BJ (cell line): ENCODE measurements around the gene GP1BB. TPM values are rescaled to one million over a fixed set of nuclear protein-coding genes. Genes with fewer than 3 reads are reported as not detected.

ENCODE experiments used
- CTCF ChIA-PET: fragments of 350-600 bp; formaldehyde crosslinking; extraction: SDS; loops from one replicate; lab custom pipeline; 2021; ENCODE audit warnings: antibody characterized with exemption, inconsistent platforms; lab: Yijun Ruan, JAX
- POLR2A ChIA-PET: fragments of 300-600 bp; sonication (Branson Sonifier 250); formaldehyde crosslinking; extraction: SDS; loops from one replicate; lab custom pipeline; 2021; ENCODE audit warnings: antibody characterized with exemption; lab: Charles Lee
- DNase-seq: peaks from one replicate; pipeline ENCODE4 v3.0.0-alpha.2; 2011; ENCODE audit warnings: low read depth
- H3K27me3 ChIP-seq: 2 replicates; pipeline ENCODE4 v1.6.0; 2011; ENCODE audit warnings: low read length; ENCODE audit not compliant: control insufficient read depth, insufficient read depth
- H3K36me3 ChIP-seq: 2 replicates; pipeline ENCODE4 v1.5.1; 2011; ENCODE audit warnings: low read length; ENCODE audit not compliant: control insufficient read depth, insufficient read depth
- H3K4me3 ChIP-seq: 2 replicates; pipeline ENCODE4 v1.5.1; 2011; ENCODE audit warnings: low read depth, mild to moderate bottlenecking, control low read depth, low read length
- polyA plus RNA-seq: library from polyadenylated mRNA; depleted of rRNA; stranded (reverse); fragments of >200 nt; gene quantifications from 2 replicates; pipeline ENCODE4 v1.2.3, GENCODE V29; 2011
- TF ChIP-seq, protein P1 (sequence below): IDR thresholded peaks from 2 replicates; pipeline ENCODE4 v1.5.1; 2011; ENCODE audit warnings: low read depth, mild to moderate bottlenecking, control low read depth, inconsistent platforms, low read length, moderate library complexity; ENCODE audit not compliant: insufficient read depth

Gene GP1BB
- polyA plus RNA-seq, 1 experiment: 4.2 TPM

DNA sequence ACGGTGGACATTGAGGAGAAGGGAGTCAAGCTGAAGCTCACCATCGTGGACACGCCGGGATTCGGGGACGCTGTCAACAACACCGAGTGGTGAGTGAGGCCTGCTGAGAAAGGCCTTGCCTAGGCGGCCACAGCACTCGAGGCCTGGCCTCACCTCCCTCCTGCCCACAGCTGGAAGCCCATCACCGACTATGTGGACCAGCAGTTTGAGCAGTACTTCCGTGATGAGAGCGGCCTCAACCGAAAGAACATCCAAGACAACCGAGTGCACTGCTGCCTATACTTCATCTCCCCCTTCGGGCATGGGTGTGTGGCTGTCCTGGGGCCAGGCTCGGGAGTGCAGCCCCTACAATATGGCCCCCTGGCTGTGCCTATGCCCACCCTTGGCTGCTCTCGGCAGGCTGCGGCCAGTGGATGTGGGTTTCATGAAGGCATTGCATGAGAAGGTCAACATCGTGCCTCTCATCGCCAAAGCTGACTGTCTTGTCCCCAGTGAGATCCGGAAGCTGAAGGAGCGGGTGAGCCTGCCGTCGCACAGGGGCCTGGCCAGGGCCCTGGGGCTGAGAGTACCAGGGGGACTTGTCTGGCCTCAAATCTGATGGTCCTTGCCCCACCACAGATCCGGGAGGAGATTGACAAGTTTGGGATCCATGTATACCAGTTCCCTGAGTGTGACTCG lies 3.0 kb upstream of the GP1BB start:
- DNase-seq: no peak
- Histone ChIP-seq H3K4me3 (no peak overlapping the region), H3K27me3 (no peaks in the 10 kb centered on the region), H3K36me3 (peaks cover 17% of the 10 kb centered on the region)
- POLR2A ChIA-PET: no interaction called here
- CTCF ChIA-PET: interaction anchor here (1.0 to 2.3 kb wide), 4 partner anchors 10 to 90 kb away, joined by 3 to 18 read pairs (median 6); no protein-coding TSS in a partner anchor
- TF ChIP-seq, protein P1, sequence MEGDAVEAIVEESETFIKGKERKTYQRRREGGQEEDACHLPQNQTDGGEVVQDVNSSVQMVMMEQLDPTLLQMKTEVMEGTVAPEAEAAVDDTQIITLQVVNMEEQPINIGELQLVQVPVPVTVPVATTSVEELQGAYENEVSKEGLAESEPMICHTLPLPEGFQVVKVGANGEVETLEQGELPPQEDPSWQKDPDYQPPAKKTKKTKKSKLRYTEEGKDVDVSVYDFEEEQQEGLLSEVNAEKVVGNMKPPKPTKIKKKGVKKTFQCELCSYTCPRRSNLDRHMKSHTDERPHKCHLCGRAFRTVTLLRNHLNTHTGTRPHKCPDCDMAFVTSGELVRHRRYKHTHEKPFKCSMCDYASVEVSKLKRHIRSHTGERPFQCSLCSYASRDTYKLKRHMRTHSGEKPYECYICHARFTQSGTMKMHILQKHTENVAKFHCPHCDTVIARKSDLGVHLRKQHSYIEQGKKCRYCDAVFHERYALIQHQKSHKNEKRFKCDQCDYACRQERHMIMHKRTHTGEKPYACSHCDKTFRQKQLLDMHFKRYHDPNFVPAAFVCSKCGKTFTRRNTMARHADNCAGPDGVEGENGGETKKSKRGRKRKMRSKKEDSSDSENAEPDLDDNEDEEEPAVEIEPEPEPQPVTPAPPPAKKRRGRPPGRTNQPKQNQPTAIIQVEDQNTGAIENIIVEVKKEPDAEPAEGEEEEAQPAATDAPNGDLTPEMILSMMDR: no peak

- Histone ChIP-seq H3K4me3 (no peak overlapping the region), H3K36me3 (peaks cover 17% of the 10 kb centered on the region), H3K27me3 (no peaks in the 10 kb centered on the region)
- POLR2A ChIA-PET: no interaction called here
- CTCF ChIA-PET: interaction anchor here (1.0 to 2.3 kb wide), 3 partner anchors 10 to 91 kb away, joined by 4 to 18 read pairs (median 7); no protein-coding TSS in a partner anchor
- DNase-seq: no peak
- TF ChIP-seq, protein P1: no peak
Observed at GRCh38 chr22:19720999-19721329, 2.4 kb upstream of the GP1BB start.

- TF ChIP-seq, protein P1: no peak
- POLR2A ChIA-PET: no interaction called here
- Histone ChIP-seq H3K36me3 (peaks cover 17% of the 10 kb centered on the region), H3K27me3 (no peaks in the 10 kb centered on the region), H3K4me3 (no peak overlapping the region)
- DNase-seq: no peak
- CTCF ChIA-PET: interaction anchor here (1.0 to 2.3 kb wide), 3 partner anchors 9 to 92 kb away, joined by 4 to 18 read pairs (median 7); no protein-coding TSS in a partner anchor
Observed at GRCh38 chr22:19721330-19722177, 1.8 kb upstream of the GP1BB start.

DNA sequence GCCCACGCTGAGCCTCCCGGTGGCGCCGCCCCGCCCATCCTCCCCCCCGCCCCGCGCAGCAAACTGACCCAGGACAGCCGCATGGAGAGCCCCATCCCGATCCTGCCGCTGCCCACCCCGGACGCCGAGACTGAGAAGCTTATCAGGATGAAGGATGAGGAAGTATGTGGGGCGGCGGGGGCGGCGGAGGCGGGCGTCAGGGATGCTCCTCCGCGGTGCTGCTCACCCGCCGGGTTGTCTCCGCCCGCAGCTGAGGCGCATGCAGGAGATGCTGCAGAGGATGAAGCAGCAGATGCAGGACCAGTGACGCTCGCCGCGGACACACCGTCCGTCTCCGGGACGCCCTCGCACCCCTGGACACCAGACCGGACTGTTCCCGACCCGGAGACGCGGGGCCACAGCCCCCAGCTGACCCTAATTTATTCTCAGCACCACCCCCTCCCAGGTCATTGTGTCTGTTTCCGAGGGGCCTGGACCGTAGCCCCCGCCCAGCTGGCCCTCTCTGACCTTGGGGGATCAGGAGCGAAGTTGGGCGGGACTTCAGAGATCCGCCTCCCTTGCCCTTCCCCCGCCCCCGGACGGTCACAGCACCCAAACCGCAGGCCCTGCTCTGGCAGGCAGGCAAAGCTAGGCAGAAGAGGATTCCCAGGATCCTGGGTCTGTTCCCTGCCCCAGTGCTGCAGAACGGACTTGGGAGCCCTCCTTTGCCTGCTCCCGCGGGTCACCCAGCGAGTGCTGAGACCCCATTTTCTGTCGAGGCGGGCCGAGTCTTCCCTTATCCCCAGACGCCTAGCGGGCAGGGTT lies 959 bp upstream of the GP1BB start:
- Histone ChIP-seq H3K4me3 (no peak overlapping the region), H3K27me3 (no peaks in the 10 kb centered on the region), H3K36me3 (peaks cover 17% of the 10 kb centered on the region)
- DNase-seq: no peak
- ChIA-PET POLR2A (no interaction called here), CTCF (no interaction called here)
- TF ChIP-seq, protein P1: no peak

DNA sequence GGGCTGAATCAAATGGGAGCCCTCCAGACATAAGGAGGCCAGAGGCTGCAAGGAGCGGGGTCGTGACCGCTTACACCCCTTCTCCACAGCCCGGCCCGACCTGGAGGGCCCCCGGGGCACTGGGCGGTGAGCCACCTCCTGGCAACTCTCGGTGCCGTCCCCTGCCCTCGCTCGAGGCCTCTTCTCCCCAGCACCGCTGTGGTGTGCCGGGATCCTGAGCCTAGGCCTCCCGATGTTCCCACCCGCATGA lies 432 bp upstream of the GP1BB start:
- Histone ChIP-seq H3K27me3 (no peaks in the 10 kb centered on the region), H3K36me3 (peaks cover 17% of the 10 kb centered on the region), H3K4me3 (no peak overlapping the region)
- ChIA-PET POLR2A (no interaction called here), CTCF (interaction anchor here (1.3 to 1.6 kb wide), 2 partner anchors 187 to 190 kb away, joined by 5 to 6 read pairs; no protein-coding TSS in a partner anchor)
- TF ChIP-seq, protein P1: no peak
- DNase-seq: no peak
